Omental fat pad (tissue), 4 donors: ENCODE data around the gene INPP4B. TPM values are rescaled to one million over a fixed set of nuclear protein-coding genes. Genes with fewer than 3 reads are reported as not detected.

Experiments used
- ATAC-seq: fragments of 150-250 bp; one replicate; pipeline ENCODE4 v1.9.1; 2016; ENCODE audit warnings: mild to moderate bottlenecking, moderate library complexity; ENCODE audit not compliant: low FRiP score
- DNase-seq: peaks from one replicate; pipeline ENCODE4 v3.0.0-alpha.2; 2019; ENCODE audit warnings: low spot score
- total RNA-seq, 4 donors: library from RNA; depleted of rRNA; stranded (reverse); fragments of >200 nt; gene quantifications; one replicate each; pipeline ENCODE4 v1.1.0, GENCODE V29; 2016
- TF ChIP-seq, protein P1 (sequence below), 3 donors: fragments of 450-650 bp; IDR thresholded peaks; one replicate each; pipeline ENCODE4 v1.5.1; 2016 to 2017; ENCODE audit warnings: antibody characterized with exemption in 3 of 3, mild to moderate bottlenecking in 3 of 3, moderate library complexity in 2 of 3

Gene INPP4B
- total RNA-seq, 4 donors from 2014 or later = 6.6 to 54.2 (median 14.2) TPM

DNA sequence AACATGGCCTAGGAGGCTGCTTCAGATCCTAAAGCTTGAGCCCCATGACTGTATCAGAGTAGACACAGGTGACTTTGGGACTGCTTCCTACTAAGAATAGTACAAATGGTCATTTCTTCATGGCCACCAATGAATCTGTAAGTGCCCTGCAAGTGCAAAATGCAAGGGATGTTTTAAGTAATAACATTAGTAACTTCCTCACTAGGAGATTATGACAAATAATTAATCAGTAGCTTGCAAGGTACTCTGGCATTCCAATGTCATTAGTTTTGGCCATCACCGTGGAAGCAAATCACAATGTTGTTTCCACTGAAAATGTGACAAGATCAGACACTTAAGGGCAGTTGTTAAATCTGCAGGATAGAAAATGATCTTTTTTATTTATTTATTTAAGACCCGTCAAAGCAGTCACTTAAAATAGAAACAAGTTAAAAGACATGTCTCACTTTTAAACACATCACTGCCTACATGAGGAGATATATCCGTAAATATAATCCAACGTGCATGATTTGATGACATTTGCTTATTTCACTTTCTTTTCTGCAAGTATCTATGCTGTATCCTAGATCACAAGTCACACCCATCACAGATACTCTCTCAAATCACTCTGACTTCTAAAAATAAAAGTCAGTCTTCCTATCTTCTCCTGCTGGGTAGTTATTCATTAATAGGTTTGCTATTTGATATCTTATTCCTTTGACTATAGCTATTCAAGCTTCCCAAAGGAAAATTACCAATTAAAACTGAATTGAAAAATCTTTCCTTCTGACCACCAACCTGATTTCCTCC is 809.1 kb downstream of the INPP4B start:
- ATAC-seq (no peak), DNase-seq (no peak)
- TF ChIP-seq, protein P1, sequence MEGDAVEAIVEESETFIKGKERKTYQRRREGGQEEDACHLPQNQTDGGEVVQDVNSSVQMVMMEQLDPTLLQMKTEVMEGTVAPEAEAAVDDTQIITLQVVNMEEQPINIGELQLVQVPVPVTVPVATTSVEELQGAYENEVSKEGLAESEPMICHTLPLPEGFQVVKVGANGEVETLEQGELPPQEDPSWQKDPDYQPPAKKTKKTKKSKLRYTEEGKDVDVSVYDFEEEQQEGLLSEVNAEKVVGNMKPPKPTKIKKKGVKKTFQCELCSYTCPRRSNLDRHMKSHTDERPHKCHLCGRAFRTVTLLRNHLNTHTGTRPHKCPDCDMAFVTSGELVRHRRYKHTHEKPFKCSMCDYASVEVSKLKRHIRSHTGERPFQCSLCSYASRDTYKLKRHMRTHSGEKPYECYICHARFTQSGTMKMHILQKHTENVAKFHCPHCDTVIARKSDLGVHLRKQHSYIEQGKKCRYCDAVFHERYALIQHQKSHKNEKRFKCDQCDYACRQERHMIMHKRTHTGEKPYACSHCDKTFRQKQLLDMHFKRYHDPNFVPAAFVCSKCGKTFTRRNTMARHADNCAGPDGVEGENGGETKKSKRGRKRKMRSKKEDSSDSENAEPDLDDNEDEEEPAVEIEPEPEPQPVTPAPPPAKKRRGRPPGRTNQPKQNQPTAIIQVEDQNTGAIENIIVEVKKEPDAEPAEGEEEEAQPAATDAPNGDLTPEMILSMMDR (IDR thresholded peaks at IDR 0.05) = no peak

DNA sequence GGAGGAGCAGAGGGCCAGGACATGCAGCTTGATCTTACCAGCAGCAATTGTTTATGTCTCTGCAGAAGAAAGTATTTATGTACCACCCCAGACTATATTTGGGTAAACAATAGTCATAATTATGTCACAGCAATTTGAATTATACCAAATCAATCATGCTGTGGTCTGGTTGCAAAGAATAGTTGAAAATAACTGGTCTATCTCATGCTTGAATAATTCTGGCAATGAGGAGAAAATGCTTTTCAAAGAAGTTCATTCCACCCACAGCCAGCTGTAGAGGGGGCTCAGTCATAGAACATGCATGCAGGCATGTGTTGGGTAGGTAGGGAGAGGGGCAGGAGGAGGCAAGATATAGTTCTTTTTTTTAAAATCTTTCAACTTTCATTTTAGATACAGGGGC is 810.5 kb downstream of the INPP4B start:
- no peak for ATAC-seq
- DNase-seq = no peak
- TF ChIP-seq, protein P1 (IDR thresholded peaks at IDR 0.05) = no peak

DNA sequence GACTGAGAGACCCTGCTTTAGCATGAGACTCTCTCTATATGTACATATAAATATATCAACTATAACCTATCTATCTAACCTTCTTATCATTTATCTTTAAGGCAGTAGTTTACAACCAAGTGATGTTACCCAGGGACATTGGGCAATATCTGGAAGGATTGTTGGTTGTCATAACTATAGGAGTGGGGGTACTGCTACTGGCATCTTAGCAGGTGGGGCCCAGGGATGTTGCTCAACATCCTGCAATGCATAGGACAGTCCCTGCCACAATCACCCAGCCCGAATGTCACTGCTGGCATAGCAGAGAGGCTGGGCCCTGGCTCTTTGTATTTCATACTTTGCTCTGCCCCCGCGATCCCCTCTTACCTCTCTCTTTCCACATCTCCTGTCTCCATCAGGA is 812.0 kb downstream of the INPP4B start:
- ATAC-seq = no peak
- no peak for DNase-seq
- TF ChIP-seq, protein P1 (IDR thresholded peaks at IDR 0.05) = no peak

DNA sequence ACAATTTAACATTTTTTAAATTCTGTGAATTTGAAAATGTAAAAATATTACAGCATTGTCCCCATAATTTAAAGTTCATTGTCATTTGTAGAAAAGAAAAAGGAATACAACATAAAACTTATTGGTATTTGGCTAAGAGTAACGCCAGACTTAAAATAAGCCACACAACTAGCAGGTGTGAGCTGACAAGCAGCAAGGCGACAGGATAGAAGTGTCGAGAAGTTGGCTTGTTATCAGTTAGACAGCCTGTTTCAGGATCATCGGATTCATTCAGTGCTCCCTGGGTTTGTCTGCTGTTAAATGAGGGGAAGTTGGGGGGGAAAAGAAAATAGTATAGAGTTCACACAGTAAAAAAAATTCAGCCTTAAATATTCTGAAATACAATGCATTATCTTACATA is 816.1 kb downstream of the INPP4B start:
- no peak for ATAC-seq
- DNase-seq = no peak
- TF ChIP-seq, protein P1 (IDR thresholded peaks at IDR 0.05) = no peak

DNA sequence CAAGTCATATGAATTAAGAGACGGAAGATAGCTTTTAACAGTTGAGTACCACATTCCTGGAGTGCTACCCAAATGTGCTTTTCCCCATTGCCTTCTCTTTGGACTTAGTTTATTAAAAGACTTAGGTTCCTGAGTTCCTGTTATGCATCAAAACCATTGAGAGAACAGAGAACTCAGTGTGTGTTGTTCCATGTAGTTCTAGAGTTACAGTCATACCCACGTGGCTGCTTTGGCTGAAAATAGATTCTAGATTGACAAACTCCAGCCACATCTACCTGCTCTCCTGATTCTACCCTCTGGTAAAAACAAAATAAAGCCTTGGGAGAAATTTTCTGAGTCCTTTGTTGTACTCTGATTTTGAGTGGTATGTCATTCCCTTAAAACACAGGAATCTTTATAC is 824.3 kb downstream of the INPP4B start:
- ATAC-seq = no peak
- TF ChIP-seq, protein P1 (IDR thresholded peaks at IDR 0.05) = no peak
- DNase-seq = no peak

DNA sequence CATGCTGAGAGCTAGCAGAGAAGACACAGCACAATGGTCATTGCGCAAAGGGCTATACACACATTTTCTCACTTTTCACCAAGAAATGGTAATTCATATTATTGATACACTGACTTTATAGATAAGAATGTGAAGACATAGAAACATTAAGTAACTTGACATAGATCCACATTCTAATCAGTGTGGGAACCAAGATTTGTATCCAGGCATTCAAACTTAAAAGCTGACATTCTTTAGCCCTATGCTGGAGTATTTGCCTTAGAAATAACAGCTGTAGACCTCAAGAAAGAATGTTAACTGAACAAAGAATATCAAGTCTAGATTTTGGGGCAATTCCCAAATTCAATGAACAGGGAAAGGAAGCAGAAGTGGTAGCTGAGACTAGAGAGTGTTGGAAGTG is 824.9 kb downstream of the INPP4B start:
- ATAC-seq = no peak
- no peak for DNase-seq
- TF ChIP-seq, protein P1 (IDR thresholded peaks at IDR 0.05) = no peak

DNA sequence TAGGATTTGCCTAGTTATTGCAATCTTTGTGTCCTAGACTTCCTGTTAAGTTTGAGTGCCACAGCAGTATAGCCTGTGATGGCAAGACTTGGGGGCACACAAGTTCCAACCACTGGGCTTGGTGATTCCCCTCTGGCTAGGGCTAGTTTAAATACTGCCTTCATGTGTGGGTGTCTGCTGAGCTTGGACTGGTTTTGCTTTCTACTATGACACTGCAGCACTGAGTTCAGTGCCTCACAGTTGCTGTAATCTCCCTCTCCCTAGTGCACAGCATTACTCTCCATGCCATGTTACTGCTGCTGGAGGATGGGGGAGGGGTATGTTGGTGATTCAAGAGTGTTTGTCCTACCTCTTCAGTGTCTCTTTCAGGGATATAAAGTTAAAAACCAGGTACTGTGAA is 830.1 kb downstream of the INPP4B start:
- TF ChIP-seq, protein P1 (IDR thresholded peaks at IDR 0.05) = no peak
- DNase-seq (no peak), ATAC-seq (no peak)
